SW480 (cell line): ENCODE measurements around the gene FNDC3B.
A peak's percentile ranks its signal among the peaks of the same experiment; 100 is the strongest.
"Not testable (repeated sequence)": the region's sequence is repeated elsewhere in the genome, so short reads cannot be mapped to it uniquely, and the experiment has no call there.

ENCODE experiments used
- DNase-seq: peaks from one replicate; pipeline ENCODE4 v3.0.0-alpha.2; 2016; ENCODE audit warnings: low spot score

The FNDC3B gene

DNA sequence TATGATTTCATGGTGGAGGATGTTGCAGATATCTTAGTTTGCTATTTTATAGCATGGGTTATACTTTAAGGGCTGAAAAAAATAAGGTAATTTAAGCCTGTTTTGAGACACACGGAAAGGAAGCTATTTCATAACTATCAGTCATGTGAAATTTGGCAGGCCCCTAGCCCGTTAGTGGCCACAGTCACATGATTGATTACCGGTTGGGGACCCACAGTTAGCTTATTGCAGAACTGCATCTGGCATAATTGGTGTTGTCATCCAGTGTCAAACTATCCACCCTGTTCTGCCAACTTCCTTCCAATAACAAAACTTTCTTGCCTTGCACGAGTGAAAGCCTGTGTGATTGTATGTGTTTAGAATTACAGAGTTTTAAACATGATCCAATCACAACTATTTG is 35.2 kb downstream of the FNDC3B start:
- DNase-seq, result no peak

DNA sequence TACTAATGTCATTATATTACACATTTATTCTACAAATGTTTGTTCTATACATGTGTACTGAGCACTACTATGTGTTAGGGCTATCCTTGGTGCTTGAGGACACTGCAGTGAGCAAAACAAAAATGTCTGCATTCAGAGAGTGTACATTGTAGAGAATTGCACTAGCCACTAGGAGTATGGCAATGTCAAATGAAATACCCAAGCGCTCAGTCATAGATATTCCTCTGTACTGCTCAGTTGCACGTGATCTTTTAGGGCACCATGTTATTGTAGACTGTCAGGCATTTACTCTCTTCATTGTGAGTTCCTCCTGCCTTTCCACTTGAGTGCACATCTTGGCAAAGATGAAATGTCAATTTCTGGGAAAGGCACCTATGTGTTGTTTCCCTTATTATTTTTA is 36.8 kb downstream of the FNDC3B start:
- no peak for DNase-seq

DNA sequence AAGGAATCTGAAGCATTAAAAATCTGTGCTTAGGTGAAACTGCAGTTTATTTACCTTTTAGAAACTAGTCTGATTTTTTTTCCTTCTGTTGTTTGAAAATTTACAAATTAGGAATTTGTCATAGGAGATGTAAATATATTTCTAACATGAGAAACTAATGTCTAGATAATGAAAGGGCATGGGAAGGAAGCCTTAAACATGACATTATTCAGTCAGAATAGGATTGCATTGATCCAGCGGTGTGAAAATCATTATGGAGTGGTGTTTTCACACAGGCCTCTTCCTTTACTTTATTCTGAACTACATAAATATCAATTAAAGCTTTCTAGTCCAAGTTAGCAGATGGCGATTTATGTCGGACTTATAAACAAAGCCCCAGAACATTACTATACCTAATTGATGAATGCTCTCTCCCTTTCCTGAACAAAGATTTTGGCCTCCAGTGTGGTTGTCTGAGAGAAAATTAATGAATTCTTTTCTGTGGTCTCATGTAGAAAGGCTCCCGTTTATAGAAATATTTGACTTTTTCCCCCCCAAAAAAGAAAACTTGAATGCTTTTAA is 37.9 kb downstream of the FNDC3B start:
- no peak for DNase-seq

DNA sequence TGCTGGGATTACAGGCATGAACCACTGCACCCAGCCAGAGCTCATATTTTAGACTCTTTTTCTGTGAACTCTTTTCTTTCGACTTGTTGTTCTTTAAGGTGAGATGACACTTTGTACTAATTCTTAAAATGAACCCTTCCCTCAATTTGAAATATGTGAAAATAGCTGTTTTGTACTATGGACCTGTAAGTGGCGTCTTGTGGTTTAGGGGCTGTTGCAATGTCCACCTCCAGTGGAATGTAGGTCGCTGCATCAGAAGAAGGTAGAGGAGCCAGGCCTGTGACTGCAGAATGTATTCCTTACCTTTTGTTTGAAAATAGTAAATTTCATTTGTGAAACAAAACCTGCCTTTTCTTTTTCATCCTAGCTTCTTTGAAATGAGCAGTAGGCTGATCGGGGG is 38.9 kb downstream of the FNDC3B start:
- no peak for DNase-seq

DNA sequence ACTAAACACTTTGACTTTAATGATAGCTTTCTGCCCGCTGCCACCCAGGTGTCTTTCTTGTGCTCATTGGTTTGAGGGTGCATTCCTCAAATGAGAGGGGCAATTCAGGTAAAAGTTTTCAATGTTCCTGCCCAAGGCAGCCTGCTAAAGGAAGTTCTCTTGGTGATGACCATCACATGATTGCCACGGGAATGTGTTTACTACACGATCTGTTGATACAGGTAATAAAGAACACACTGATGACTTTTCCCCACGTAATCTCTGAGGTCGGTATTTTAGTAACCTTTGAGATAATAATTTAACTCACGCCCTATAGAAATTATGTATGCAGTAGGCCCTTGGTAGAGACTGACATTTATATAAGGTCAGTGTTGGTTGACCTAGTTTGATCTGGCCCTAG is 39.3 kb downstream of the FNDC3B start:
- no peak for DNase-seq

DNA sequence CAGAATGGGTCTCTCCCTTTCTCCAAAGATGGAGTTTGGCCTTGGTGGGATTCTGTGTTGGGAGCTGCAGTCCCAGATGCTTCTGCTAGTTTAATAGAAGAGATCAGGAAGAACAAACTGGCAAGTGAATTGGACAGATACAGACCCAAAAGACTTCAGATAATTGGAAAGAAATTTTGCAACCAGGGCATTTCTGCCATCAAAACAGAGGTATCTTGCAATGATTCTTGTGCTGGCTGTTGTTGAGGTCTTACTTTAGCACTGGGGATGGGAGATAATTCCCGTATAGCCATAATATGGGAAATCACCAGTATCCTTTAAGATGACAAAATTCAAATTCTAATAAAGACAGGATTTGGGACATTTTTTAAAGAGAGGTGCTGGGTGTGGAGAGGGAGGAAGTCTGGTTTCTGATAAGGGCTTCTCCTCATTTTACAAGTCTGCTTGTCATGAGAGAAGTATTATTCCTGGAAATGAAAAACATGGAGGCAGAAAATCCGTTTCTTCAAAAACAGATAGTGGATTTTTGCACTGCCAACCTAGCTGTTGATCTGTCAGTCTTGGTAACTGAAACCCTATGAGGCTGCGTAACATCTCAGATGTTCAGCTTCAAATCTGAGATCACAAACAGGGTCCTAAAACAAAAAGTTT is 40.1 kb downstream of the FNDC3B start:
- DNase-seq, result no peak

DNA sequence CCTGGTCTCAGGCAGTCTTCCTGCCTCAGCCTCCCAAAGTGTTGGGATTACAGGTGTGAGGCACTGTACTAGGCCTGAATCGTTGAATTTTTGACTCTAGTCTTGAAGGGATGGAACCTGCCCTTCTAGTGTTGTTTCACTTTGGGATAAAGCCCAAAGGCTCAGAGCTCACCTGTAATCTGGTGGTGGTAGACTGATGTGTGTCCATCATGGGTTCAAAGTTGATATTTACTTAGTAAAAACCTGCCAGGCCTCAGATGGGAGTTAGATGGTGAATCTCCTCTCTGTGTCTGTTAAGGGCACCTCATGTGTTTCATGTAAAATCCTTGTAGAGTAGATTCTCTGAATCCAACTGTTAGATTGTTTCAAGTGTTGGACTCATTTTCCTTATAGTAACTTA is 41.1 kb downstream of the FNDC3B start:
- no peak for DNase-seq

DNA sequence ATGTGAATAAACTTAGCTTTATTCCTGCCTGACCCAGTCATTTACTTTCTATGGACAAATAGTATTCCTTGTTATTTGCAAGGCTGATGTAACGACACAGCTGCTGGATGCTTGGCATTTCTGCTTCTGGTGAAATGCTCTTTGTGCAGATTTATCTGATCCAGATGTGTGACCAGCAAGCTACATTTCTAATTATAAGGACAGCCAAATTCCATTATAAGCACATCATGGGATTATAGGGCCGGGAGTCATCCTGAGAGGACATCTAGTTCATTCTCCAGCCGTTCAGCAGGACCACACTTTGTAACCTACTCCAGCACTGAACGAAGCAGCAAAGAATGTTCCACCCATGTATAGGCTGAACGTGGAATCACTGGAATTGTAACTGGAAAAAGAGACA is 42.9 kb downstream of the FNDC3B start:
- DNase-seq, result no peak

DNA sequence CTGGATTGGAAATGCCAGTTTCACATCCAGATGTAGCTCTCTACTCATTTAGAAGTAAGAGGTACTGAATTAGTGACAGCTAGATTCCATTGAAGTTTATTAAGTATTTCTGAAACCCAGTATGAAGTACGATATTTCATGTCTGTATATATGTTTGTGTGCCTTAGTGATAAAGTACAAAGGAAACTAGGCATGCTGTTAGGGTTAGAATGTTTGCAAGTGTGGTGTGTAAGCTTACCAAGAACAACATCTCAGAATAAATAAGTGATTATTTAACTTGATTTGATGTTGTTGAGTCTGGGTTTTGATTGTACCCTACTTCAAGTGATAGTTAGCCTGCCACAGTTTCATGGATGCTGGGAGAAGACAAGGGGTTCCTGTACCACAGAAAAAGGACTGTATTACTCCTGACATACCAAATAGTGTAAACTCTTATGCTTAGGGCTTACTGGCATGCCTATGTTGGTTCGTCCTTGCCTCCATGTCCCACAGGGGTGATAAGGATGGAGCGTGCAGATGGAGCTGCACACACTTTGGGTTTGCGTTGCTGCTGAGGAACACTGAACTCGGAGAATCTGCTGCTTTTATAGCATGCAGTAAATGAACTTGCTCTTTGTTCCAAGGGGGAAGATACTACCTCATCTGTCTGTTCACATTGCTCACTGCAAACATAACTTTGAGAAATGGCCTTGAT is 43.6 kb downstream of the FNDC3B start:
- no peak for DNase-seq

DNA sequence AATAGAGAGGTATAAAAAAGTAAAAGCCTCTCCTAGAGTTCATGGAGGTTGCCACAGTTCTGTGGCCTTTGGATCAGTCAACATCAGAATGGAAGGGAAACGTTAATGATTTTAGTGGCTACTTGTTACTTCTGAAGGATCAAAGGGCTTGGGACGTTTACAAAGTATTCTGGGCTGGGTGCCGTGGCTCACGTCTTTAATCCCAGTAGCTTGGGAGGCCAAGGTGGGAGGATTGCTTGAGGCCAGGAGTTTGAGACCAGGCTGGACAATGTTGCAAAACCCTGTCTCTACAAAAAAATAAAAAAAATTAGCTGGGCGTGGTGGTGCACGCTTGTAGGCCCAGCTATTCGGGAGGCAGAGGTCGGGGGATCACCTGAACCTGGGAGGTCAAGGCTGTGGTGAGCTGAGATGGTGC is 44.6 kb downstream of the FNDC3B start:
- DNase-seq, result no peak

DNA sequence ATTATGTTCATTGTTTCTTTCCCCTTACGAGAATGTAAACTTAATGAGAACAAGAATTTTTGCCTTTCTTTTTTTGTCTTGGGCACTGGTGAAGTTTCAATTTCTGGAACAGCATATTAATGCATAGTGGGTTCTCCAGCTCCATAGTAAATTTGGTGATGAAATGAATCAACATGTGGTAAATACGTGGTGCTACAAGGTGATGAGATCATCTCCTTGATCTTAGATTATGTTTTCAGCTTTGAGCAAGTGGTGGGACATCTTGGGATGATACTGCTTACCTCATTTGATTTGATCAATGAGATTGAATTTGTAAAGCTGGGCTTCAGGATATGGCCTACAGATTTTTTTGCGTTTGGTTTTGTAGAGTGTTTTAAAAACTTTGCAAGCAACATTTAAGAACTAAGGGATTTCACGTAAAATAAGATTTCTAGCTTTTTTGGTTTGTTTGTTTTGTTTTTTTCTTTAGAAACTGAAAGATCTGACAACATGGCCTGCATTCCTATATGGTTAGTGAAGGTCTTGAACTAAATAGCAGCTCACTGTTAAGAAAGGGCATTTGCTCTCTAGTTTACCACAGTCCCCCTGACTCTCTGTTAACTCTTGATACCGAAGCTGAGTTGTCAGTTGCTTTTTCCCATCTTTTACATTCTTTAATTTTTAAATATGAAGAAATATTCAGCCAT is 45.6 kb downstream of the FNDC3B start:
- DNase-seq, result no peak

DNA sequence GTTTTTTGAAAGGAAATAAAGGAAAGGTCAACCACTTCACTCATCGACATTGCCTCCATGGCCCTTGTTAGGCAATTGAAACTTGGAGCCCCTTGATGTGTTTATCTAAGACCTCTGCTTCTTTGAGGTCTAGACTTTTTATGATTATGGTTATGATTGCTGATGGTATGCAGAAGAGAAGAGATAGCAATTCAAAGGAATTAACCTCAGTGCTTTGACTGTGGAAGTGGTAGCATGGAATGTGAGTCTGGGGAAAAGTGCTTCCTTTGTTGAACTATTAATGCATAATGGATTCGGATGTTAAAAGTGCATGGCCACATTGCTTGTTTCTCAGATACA is 46.1 kb downstream of the FNDC3B start:
- DNase-seq, result peak; percentile 39

DNA sequence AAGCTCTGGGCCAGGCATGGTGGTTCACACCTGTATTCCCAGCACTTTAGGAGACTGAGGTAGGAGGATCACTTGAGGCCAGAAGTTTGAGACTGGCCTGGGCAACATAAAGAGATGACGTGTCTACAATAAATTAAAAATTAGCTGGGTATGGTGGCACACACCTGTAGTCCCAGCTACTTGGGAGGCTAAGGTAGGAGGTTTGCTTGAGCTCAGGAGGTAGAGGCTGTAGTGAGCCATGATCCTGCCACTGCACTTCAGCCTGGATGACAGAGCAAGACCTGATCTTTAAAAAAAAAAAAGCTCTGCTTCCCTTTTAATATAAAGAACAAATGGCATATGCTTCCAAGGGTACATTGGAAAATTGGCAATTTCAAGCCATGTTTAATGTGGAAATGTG is 46.7 kb downstream of the FNDC3B start:
- no peak for DNase-seq

DNA sequence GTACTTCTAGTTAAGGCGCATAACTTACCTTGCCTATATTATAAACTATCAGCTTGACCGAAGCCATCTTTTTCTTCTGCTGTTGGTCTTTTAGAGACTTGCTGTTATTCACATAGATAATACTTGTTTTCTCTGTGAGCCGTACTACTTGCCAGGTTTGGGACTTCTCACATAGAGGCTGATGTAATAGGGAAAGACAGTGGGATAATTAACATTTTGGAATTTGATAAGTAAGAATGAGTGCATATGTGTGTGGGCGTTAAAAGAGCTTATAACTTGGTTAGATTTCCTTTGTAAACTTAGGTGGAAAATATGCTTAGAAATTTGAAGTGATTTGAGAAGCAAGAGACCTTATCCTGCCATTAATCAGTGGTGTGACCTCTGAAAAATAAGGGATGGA is 47.8 kb downstream of the FNDC3B start:
- DNase-seq, result no peak

DNA sequence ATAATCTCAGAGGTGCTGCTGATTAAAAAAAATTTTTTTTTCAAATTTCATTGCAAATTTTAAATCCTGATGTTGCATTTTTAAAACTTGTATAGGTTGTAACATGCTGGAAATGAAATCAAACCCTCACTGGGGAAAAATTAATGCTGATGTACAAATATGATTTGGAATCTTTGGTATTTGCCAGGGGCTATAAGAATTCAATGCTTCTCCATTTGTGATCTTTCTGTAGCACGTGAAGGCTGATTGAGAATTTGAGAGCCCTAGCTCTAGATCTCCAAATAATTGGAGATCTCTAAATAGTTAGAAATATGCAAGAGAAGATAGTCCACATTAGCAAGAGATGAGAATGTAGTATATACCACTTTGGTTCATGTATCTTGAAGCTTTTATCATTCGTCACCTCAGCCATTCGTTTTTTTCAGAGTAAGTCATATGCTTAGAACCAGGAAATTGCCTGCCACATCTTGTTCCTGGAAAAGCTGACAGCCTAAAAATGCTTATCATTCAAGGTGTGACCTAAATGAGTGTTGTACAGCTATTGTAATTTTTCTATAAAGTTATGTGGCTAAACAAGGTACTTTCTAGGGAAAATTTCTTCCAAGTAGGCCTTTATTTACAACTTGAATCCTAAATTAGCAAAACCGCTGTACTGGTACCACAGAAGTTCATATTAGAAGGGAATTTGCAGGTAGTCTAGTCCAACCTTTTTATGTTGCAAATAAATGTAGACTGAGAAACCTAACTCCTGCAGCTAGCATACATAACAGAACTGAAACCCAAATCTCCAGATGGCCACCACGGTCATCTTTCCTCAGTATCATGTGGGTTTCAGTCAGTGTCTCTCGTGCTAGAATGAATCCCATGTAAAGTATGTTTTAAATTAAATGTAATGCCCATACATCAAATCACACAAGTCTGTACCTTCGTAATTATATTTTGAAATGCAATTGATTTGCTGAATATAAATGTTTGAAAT is 48.5 kb downstream of the FNDC3B start:
- DNase-seq, result no peak

DNA sequence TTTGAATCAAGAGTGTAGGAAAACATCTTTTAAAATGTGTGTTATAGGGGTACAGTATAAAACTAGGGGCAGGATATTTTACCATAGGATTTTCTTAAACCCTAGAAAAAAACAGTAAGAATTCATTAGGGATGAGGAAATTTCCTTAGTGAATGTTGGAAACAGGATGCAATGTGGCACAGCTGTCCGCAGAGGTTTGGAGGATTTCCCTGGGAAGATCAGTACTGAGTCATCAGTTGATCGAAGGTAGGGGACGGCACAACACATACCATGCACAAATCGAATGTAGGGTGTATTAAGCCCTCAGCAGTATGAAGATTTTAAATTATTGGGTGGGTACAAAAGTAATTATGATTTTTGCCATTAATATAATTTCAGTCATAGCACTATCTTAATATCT is 49.9 kb downstream of the FNDC3B start:
- DNase-seq, result no peak

DNA sequence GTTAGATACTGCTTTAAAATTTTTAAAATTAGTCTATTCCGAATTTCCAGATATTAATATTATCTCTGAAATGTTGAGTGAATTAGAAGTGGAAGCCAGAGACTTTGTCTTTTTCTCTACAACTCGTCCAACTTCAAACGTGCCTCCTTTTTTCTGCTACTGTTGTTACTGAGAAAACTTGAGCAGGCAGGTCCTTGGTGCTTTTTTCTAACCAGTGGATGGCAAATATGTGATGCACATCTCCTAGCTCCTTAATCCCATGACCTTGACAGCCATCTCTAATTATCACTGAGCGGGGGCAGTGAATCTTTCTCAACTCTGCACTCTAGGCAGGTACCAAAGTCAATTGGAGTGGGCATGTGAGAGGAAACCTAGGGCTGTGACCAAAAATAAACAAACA is 50.7 kb downstream of the FNDC3B start:
- DNase-seq, result no peak

DNA sequence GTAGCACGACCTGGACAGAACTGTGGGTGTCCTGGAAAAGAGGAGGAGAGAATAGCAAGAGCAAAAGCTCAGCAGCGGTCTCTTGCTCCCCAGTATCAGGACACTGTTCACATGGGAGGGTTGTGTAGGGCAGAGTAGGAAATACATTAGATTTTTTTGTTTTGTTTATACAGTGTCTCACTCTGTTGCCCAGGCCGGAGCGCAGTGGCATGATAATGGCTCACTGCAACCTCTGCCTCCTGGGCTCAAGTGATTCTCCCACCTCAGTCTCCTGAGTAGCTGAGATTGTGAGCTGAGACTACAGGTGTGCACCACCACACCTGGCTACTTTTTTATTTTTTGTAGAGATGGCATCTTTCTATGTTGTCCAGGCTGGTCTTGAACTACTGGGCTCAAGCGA is 53.3 kb downstream of the FNDC3B start:
- DNase-seq, result no peak

DNA sequence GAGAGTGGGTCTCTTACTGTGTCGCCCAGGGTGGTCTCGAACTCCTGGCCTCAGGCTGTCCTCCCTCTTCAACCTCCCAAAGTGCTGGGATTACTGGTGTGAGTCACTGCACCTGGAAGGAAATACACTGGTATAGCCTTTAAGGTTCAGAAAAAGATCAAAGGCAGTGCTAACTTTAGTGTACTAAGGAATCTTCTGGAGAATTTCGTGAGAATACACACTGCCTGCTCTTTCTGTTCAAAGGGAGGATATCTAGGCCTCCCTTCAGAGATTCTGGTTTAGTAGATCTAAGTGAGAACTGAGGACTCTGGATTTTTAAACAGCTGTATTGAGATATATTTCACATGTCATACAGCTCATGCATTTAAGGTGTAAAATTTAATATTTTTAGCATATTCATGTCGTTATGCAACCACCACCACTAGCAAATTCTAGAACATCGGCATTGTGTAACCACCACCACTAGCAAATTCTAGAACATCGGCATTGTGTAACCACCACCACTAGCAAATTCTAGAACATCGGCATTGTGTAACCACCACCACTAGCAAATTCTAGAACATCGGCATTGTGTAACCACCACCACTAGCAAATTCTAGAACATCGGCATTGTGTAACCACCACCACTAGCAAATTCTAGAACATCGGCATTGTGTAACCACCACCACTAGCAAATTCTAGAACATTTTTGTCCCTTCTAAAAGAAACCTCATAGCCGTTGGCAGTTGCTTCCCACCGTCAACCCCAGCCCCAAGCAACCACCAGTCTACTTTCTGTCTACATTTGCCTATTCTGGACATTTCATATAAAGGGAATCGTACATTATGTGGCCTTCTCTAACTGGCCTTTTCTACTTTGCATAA is 54.4 kb downstream of the FNDC3B start:
- DNase-seq, result not testable (repeated sequence)

DNA sequence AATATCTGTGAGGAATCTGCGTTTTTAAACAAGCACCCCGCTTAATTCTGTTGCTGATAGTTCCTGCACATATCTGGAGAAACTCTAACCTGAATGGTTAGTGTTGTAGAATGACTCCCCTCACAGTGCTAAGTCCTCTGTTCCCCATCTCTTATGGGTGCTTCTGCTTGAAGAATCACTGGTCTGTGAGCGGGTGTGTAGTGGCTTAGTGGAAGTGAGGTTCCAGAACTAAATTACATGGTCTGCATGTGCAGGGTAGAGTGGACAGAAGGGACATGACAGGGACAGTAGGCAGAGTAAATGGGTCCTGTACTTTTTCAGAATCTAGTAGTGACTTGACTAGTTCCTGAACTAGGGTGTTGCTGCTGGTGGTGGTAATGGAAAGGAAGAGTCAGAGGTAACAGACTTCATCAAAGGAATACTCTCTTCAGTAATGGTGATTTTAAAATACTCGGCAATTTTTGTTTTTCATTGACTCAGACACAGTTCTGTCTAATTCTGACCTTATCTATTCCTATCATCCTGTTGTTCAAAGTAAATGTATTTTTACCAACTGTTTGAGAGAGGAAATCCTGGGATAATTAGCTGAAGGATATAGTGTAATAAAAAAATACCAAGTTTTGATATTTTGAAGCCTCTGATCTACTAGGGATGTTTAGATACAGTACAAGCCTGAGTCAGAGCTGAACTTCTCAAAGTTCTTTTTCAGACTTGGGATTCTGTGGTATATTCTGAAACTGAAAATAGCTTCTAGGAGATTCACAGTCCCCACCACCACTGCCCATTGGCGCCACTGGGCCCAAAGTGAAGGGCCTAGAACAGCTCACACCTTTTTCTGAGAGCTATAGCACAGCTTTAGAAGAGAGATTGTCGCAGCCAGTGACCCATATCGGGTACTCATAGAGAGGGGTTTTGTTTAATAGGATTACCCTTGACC is 55.5 kb downstream of the FNDC3B start:
- DNase-seq, result no peak
